ENCODE results near the gene LEO1.

The LEO1 gene

DNA sequence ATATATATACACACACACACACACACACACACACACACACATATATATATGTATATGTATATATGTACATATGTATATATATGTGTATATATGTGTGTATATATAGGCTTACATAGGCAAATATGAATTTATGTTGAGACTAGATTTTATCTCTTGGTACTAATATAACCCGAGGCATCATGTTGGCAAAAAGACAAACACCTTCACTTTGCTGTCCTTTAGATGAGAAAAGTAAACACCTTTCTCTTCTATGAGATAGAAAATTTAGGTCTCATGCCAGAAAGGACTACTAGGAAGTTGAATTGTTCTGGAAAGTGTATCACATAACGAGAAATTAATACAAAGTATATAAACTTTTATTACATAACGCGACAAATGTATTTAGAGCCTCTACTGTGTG, 19.6 kb upstream of the LEO1 start:
- TF ChIP-seq, protein P1, sequence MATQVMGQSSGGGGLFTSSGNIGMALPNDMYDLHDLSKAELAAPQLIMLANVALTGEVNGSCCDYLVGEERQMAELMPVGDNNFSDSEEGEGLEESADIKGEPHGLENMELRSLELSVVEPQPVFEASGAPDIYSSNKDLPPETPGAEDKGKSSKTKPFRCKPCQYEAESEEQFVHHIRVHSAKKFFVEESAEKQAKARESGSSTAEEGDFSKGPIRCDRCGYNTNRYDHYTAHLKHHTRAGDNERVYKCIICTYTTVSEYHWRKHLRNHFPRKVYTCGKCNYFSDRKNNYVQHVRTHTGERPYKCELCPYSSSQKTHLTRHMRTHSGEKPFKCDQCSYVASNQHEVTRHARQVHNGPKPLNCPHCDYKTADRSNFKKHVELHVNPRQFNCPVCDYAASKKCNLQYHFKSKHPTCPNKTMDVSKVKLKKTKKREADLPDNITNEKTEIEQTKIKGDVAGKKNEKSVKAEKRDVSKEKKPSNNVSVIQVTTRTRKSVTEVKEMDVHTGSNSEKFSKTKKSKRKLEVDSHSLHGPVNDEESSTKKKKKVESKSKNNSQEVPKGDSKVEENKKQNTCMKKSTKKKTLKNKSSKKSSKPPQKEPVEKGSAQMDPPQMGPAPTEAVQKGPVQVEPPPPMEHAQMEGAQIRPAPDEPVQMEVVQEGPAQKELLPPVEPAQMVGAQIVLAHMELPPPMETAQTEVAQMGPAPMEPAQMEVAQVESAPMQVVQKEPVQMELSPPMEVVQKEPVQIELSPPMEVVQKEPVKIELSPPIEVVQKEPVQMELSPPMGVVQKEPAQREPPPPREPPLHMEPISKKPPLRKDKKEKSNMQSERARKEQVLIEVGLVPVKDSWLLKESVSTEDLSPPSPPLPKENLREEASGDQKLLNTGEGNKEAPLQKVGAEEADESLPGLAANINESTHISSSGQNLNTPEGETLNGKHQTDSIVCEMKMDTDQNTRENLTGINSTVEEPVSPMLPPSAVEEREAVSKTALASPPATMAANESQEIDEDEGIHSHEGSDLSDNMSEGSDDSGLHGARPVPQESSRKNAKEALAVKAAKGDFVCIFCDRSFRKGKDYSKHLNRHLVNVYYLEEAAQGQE (IDR thresholded peaks at IDR 0.05; ENCODE audit: insufficient replicate concordance, low read depth), result no peak
- Histone ChIP-seq H3K27me3 (ENCODE audit: insufficient read depth, poor library complexity, severe bottlenecking) (no peaks in the 10 kb centered on the region), H3K4me3 (replicated peaks; ENCODE audit: insufficient read depth, low read length) (no peak overlapping the region), H3K27ac (replicated peaks) (no peak overlapping the region)
- no peak for DNase-seq (ENCODE audit: low read depth in 1 of 2, low spot score in 1 of 2)

DNA sequence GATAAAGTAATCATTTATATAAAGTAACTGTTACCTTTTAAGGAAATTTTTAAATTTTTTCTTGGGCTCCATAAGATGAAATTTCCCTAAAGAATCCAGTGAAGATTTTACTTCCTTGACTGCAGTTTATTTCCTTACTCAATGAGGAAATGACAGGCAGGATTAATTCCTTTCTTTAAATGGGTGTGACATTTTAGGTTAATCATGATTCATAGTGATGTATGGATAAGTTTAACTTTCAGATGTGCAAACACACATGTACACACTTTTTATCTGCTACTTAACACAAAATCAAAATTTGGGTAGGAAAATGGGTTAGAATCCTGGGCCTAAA, 11.2 kb upstream of the LEO1 start:
- Histone ChIP-seq H3K27me3 (ENCODE audit: insufficient read depth, poor library complexity, severe bottlenecking) (no peaks in the 10 kb centered on the region), H3K27ac (replicated peaks) (peak overlapping the region; percentile 72; the same call in 1 of the 2 replicates), H3K4me3 (replicated peaks; ENCODE audit: insufficient read depth, low read length) (no peak overlapping the region)
- DNase-seq (ENCODE audit: low read depth in 1 of 2, low spot score in 1 of 2), result no peak
- TF ChIP-seq SPI1 (IDR thresholded peaks at IDR 0.05; ENCODE audit: borderline replicate concordance, low read depth) (no peak), POLR2AphosphoS5 (IDR thresholded peaks at IDR 0.05; ENCODE audit: low read depth) (no peak), GABPA (IDR thresholded peaks at IDR 0.05; ENCODE audit: low read depth) (no peak)
- TF ChIP-seq, protein P2, sequence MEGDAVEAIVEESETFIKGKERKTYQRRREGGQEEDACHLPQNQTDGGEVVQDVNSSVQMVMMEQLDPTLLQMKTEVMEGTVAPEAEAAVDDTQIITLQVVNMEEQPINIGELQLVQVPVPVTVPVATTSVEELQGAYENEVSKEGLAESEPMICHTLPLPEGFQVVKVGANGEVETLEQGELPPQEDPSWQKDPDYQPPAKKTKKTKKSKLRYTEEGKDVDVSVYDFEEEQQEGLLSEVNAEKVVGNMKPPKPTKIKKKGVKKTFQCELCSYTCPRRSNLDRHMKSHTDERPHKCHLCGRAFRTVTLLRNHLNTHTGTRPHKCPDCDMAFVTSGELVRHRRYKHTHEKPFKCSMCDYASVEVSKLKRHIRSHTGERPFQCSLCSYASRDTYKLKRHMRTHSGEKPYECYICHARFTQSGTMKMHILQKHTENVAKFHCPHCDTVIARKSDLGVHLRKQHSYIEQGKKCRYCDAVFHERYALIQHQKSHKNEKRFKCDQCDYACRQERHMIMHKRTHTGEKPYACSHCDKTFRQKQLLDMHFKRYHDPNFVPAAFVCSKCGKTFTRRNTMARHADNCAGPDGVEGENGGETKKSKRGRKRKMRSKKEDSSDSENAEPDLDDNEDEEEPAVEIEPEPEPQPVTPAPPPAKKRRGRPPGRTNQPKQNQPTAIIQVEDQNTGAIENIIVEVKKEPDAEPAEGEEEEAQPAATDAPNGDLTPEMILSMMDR (IDR thresholded peaks at IDR 0.05; ENCODE audit: insufficient read depth, low read length), result no peak
- TF ChIP-seq, protein P1 (IDR thresholded peaks at IDR 0.05; ENCODE audit: insufficient replicate concordance, low read depth), result no peak

DNA sequence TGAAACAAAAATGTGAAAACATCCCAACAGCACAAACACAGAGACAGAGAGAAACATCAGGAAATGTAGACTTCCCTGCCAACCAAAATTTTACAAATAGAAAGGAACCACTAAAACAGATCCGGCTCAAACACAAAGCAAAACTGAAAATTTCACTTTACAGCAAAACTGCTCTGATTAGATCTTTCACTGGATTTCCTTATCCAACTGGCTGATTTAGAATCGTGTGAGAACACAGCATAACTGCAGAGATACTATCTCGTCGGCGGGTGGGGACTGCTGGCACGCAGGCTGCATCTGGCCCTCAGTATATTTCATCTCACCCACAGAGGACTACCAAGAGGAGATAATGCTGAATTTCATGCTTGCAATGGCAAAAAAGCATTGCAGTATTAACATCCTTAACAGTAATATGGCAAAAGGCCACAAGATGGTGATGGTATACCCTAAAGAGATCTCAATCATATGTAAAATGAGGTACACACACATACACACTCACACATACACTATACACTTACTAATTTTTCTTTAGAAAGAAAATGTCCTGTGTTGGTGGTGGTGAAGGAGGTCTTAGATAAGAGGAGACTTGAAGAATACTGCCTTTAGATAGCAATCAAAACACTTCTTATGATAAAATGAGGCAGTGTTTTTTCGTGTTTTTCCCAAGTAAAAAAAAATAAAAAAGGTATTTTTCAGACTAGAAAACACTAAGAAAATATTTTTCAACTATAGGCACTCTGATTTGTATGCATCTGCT, 10.6 kb upstream of the LEO1 start:
- peak overlapping the region; percentile 2 for H3K4me3 ChIP-seq (replicated peaks; ENCODE audit: insufficient read depth, low read length)
- TF ChIP-seq SPI1 (IDR thresholded peaks at IDR 0.05; ENCODE audit: borderline replicate concordance, low read depth) (no peak), GABPA (IDR thresholded peaks at IDR 0.05; ENCODE audit: low read depth) (no peak), POLR2AphosphoS5 (IDR thresholded peaks at IDR 0.05; ENCODE audit: low read depth) (peak; percentile 73)
- TF ChIP-seq, protein P2 (IDR thresholded peaks at IDR 0.05; ENCODE audit: insufficient read depth, low read length), result peak; percentile 51
- TF ChIP-seq, protein P1 (IDR thresholded peaks at IDR 0.05; ENCODE audit: insufficient replicate concordance, low read depth), result no peak
- H3K27me3 ChIP-seq (ENCODE audit: insufficient read depth, poor library complexity, severe bottlenecking), result no peaks in the 10 kb centered on the region
- peak; percentile 55 to 81 for DNase-seq (ENCODE audit: low read depth in 1 of 2, low spot score in 1 of 2)
- H3K27ac ChIP-seq (replicated peaks), result peak overlapping the region; percentile 72
